ENCODE data around the gene BYSL. TPM values are rescaled to one million over a fixed set of nuclear protein-coding genes. Genes with fewer than 3 reads are reported as not detected.
"Not testable (repeated sequence)": the region's sequence is repeated elsewhere in the genome, so short reads cannot be mapped to it uniquely, and the experiment has no call there.

The BYSL gene
- total and polyA plus RNA-seq, 2 donors: 7.8 to 13.0 TPM

- 37% methylated on average over 5 of the region's 5 CpGs for WGBS
- Histone ChIP-seq H3K4me1 (ENCODE audit: control insufficient read depth in 2 of 2, insufficient read depth in 2 of 2, low read length in 2 of 2) (peaks cover 54 to 74% of the 10 kb centered on the region in 2 donors), H3K9me3 (ENCODE audit: control insufficient read depth in 2 of 2, insufficient read depth in 1 of 2, low read length in 1 of 2) (no peaks in the 10 kb centered on the region), H3K27ac (ENCODE audit: low read depth in 1 of 2, low read length in 1 of 2) (peak overlapping the region; percentile 62 to 93), H3K4me3 (ENCODE audit: low read length in 2 of 2) (peak overlapping the region; percentile 62 to 99), H3K27me3 (ENCODE audit: control insufficient read depth in 2 of 2, insufficient read depth in 1 of 2, low read length in 1 of 2) (no peaks in the 10 kb centered on the region), H3K36me3 (ENCODE audit: control insufficient read depth in 2 of 2, insufficient read depth in 2 of 2, low read length in 1 of 2) (peaks cover 64 to 68% of the 10 kb centered on the region in 2 donors)
- DNase-seq (ENCODE audit: low read depth in 6 of 9, low spot score in 9 of 9): peak in 1 of 9 donors; percentile 29
Measured at GRCh38 chr6:41938590-41939175, 17.4 kb downstream of the BYSL start.

GRCh38 chr6:41939176-41939847 lies 18.0 kb downstream of the BYSL start:
- H3K9me3 ChIP-seq (ENCODE audit: control insufficient read depth in 2 of 2, insufficient read depth in 1 of 2, low read length in 1 of 2): no peaks in the 10 kb centered on the region
- peak overlapping the region; percentile 78 to 93 for H3K27ac ChIP-seq (ENCODE audit: low read depth in 1 of 2, low read length in 1 of 2)
- H3K4me3 ChIP-seq (ENCODE audit: low read length in 2 of 2): peak overlapping the region; percentile 62 to 99
- H3K27me3 ChIP-seq (ENCODE audit: control insufficient read depth in 2 of 2, insufficient read depth in 1 of 2, low read length in 1 of 2): no peaks in the 10 kb centered on the region
- DNase-seq (ENCODE audit: low read depth in 6 of 9, low spot score in 9 of 9): peak in 3 of 9 donors; percentile 32 to 60 (median 38)
- WGBS: 7% methylated on average over 11 of the region's 11 CpGs
- peaks cover 54 to 73% of the 10 kb centered on the region in 2 donors for H3K4me1 ChIP-seq (ENCODE audit: control insufficient read depth in 2 of 2, insufficient read depth in 2 of 2, low read length in 2 of 2)
- H3K36me3 ChIP-seq (ENCODE audit: control insufficient read depth in 2 of 2, insufficient read depth in 2 of 2, low read length in 1 of 2): peaks cover 59 to 61% of the 10 kb centered on the region in 2 donors

DNA sequence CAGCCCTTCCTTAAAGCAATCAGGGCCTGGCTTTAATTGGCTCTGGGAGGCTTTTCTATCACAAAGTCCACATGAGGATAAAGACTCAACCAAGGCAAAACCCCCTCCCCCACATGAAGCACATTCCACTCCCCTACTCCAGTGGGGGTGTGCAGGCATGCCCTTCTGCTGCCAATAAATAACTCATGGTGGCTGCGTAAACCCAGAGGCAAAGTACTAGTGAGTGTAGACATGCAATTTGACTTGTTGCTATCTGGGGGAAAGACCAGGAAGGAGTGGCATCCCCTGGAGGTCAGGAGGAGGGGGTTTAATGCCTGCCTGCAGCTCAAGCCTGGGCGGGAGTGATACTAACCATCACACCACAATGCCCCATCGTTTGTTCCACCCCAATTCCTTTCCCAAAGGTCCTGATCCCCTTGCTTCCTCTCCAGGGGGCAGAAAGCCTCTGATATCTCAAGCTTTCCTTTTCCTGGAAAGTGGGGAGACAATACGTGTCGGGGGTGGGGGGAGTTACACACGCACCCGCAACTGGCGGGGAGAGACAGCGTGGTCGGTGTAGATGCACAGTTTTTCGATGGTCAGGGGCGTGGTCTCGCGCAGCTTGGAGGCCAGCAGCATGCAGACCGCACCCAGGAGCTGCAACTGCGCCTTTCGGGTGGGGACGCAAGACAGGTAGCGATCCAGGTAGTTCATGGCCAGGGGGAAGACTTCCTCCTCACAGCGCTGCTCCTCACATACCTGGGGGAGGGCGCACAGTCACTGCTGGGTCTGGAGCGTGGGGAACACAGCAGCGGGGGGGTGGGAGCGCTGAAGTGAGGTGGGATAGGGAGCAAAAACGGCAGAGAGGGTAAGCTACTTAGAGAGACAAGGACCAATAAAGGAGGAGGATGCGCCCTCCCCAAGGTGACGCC lies 18.8 kb downstream of the BYSL start:
- peak overlapping the region; percentile 68 to 93 for H3K27ac ChIP-seq (ENCODE audit: low read depth in 1 of 2, low read length in 1 of 2)
- no peaks in the 10 kb centered on the region for H3K9me3 ChIP-seq (ENCODE audit: control insufficient read depth in 2 of 2, insufficient read depth in 1 of 2, low read length in 1 of 2)
- H3K27me3 ChIP-seq (ENCODE audit: control insufficient read depth in 2 of 2, insufficient read depth in 1 of 2, low read length in 1 of 2): no peaks in the 10 kb centered on the region
- peaks cover 54 to 66% of the 10 kb centered on the region in 2 donors for H3K4me1 ChIP-seq (ENCODE audit: control insufficient read depth in 2 of 2, insufficient read depth in 2 of 2, low read length in 2 of 2)
- H3K4me3 ChIP-seq (ENCODE audit: low read length in 2 of 2): peak overlapping the region; percentile 62 to 99
- 10% methylated on average over 27 of the region's 27 CpGs for WGBS
- H3K36me3 ChIP-seq (ENCODE audit: control insufficient read depth in 2 of 2, insufficient read depth in 2 of 2, low read length in 1 of 2): peaks cover 51 to 54% of the 10 kb centered on the region in 2 donors
- DNase-seq (ENCODE audit: low read depth in 6 of 9, low spot score in 9 of 9): peak in 2 of 9 donors; percentile 14 to 42

- peaks cover 46% of the 10 kb centered on the region in 2 donors for H3K36me3 ChIP-seq (ENCODE audit: control insufficient read depth in 2 of 2, insufficient read depth in 2 of 2, low read length in 1 of 2)
- peak overlapping the region; percentile 62 to 99 for H3K4me3 ChIP-seq (ENCODE audit: low read length in 2 of 2)
- peaks cover 48 to 61% of the 10 kb centered on the region in 2 donors for H3K4me1 ChIP-seq (ENCODE audit: control insufficient read depth in 2 of 2, insufficient read depth in 2 of 2, low read length in 2 of 2)
- no peaks in the 10 kb centered on the region for H3K9me3 ChIP-seq (ENCODE audit: control insufficient read depth in 2 of 2, insufficient read depth in 1 of 2, low read length in 1 of 2)
- WGBS: under 1% methylated on average over 38 of the region's 38 CpGs
- no peaks in the 10 kb centered on the region for H3K27me3 ChIP-seq (ENCODE audit: control insufficient read depth in 2 of 2, insufficient read depth in 1 of 2, low read length in 1 of 2)
- peak overlapping the region; percentile 77 to 93 for H3K27ac ChIP-seq (ENCODE audit: low read depth in 1 of 2, low read length in 1 of 2)
- peak in 5 of 9 donors; percentile 63 to 88 (median 76) for DNase-seq (ENCODE audit: low read depth in 6 of 9, low spot score in 9 of 9)
Measured at GRCh38 chr6:41940759-41941279, 19.5 kb downstream of the BYSL start.

- H3K4me1 ChIP-seq (ENCODE audit: control insufficient read depth in 2 of 2, insufficient read depth in 2 of 2, low read length in 2 of 2): peaks cover 43 to 55% of the 10 kb centered on the region in 2 donors
- H3K27ac ChIP-seq (ENCODE audit: low read depth in 1 of 2, low read length in 1 of 2): peak within 1 kb of the TSS; percentile 77 to 93
- H3K9me3 ChIP-seq (ENCODE audit: control insufficient read depth in 2 of 2, insufficient read depth in 1 of 2, low read length in 1 of 2): no peaks in the 10 kb centered on the region
- peak in 7 of 9 donors; percentile 45 to 90 (median 83) for DNase-seq (ENCODE audit: low read depth in 6 of 9, low spot score in 9 of 9)
- no peaks in the 10 kb centered on the region for H3K27me3 ChIP-seq (ENCODE audit: control insufficient read depth in 2 of 2, insufficient read depth in 1 of 2, low read length in 1 of 2)
- peak within 1 kb of the TSS; percentile 62 to 99 for H3K4me3 ChIP-seq (ENCODE audit: low read length in 2 of 2)
- WGBS: under 1% methylated on average over 87 of the region's 87 CpGs
- H3K36me3 ChIP-seq (ENCODE audit: control insufficient read depth in 2 of 2, insufficient read depth in 2 of 2, low read length in 1 of 2): peaks cover 45% of the 10 kb centered on the region in 2 donors
Measured at GRCh38 chr6:41941280-41942066, 20.2 kb downstream of the BYSL start, which contains the start of gene CCND3. Gene CCND3, minus strand, starts transcription at chr6:41941808. Its CDS starts 159 bp downstream, at chr6:41941649.

GRCh38 chr6:41942067-41942851 lies 21.0 kb downstream of the BYSL start:
- Histone ChIP-seq H3K4me3 (ENCODE audit: low read length in 2 of 2) (peak overlapping the region; percentile 62 to 99), H3K27me3 (ENCODE audit: control insufficient read depth in 2 of 2, insufficient read depth in 1 of 2, low read length in 1 of 2) (no peaks in the 10 kb centered on the region), H3K4me1 (ENCODE audit: control insufficient read depth in 2 of 2, insufficient read depth in 2 of 2, low read length in 2 of 2) (peaks cover 36 to 47% of the 10 kb centered on the region in 2 donors), H3K27ac (ENCODE audit: low read depth in 1 of 2, low read length in 1 of 2) (peak overlapping the region; percentile 64 to 86), H3K36me3 (ENCODE audit: control insufficient read depth in 2 of 2, insufficient read depth in 2 of 2, low read length in 1 of 2) (peaks cover 37 to 39% of the 10 kb centered on the region in 2 donors), H3K9me3 (ENCODE audit: control insufficient read depth in 2 of 2, insufficient read depth in 1 of 2, low read length in 1 of 2) (no peaks in the 10 kb centered on the region)
- WGBS: 45% methylated on average over 20 of the region's 20 CpGs
- peak in 1 of 9 donors; percentile 35 for DNase-seq (ENCODE audit: low read depth in 6 of 9, low spot score in 9 of 9)

DNA sequence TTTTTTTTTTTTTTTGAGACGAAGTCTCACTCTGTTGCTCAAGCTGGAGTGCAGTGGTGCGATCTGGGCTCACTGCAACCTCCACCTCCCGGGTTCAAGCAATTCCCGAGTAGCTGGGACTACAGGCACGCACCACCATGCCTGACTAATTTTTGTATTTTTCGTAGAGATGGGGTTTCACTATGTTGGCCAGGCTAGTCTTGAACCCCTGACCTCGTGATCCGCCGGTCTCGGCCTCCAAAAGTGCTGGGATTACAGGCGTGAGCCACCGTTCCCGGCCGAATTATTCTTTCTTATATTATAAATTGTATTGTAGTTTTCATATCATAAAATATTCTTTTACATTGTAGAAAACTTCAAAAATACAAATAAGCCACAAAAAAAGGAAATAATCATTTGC lies 21.6 kb downstream of the BYSL start:
- H3K27ac ChIP-seq (ENCODE audit: low read depth in 1 of 2, low read length in 1 of 2); DNase-seq (ENCODE audit: low read depth in 6 of 9, low spot score in 9 of 9); H3K9me3 ChIP-seq (ENCODE audit: control insufficient read depth in 2 of 2, insufficient read depth in 1 of 2, low read length in 1 of 2); H3K4me3 ChIP-seq (ENCODE audit: low read length in 2 of 2); H3K27me3 ChIP-seq (ENCODE audit: control insufficient read depth in 2 of 2, insufficient read depth in 1 of 2, low read length in 1 of 2): not testable (repeated sequence)
- Histone ChIP-seq H3K36me3 (ENCODE audit: control insufficient read depth in 2 of 2, insufficient read depth in 2 of 2, low read length in 1 of 2) (peaks cover 31 to 33% of the 10 kb centered on the region in 2 donors), H3K4me1 (ENCODE audit: control insufficient read depth in 2 of 2, insufficient read depth in 2 of 2, low read length in 2 of 2) (peaks cover 30 to 43% of the 10 kb centered on the region in 2 donors)
- 97% methylated on average over 14 of the region's 14 CpGs for WGBS
